GM23248 (cell line): ENCODE results near the gene NCOA1.

ENCODE experiments used
- EZH2 ChIP-seq: fragments of 200-600 bp; sonication (generic); IDR thresholded peaks from 2 replicates; pipeline ENCODE4 v1.6.1; 2018; ENCODE audit warnings: antibody characterized with exemption, mild to moderate bottlenecking; ENCODE audit not compliant: insufficient read depth, poor library complexity, severe bottlenecking
- EZH2phosphoT487 ChIP-seq: fragments of 200-600 bp; sonication (generic); IDR thresholded peaks from 2 replicates; pipeline ENCODE4 v1.6.1; 2018; ENCODE audit warnings: antibody characterized with exemption, moderate library complexity, mild to moderate bottlenecking, low read depth; ENCODE audit not compliant: insufficient read depth

DNA sequence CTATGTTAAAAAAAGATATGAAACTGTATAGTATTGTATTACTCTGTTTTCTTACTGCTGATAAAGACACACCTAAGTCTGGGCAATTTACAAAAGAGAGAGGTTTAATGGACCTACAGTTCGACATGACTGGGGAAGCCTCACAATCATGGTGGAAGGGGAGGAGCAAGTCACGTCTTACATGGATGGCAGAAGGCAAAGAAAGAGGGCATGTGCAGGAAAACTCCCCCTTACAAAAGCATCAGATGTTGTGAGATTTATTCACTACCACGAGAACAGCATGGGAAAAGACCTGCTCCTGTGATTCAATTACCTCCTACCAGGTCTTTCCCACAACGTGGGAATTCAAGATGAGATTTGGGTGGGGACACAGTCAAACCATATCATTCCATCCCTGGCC, 57.0 kb downstream of the NCOA1 start:
- TF ChIP-seq EZH2 (no peak), EZH2phosphoT487 (no peak)
